WTC11 (cell line): ENCODE measurements around the gene FHIP2A.

ENCODE experiments used
- ELF4 ChIP-seq: sonication (generic); formaldehyde crosslinking; IDR thresholded peaks from 2 replicates; pipeline ENCODE4 v1.8.1; 2022; ENCODE audit warnings: low read depth, mild to moderate bottlenecking, moderate library complexity, missing genetic modification reagents
- FOXP1 ChIP-seq: sonication (generic); formaldehyde crosslinking; IDR thresholded peaks from 2 replicates; pipeline ENCODE4 v1.8.0; 2022; ENCODE audit warnings: missing genetic modification reagents, mild to moderate bottlenecking, moderate library complexity, borderline replicate concordance
- GABPB1 ChIP-seq: sonication (generic); formaldehyde crosslinking; IDR thresholded peaks from 2 replicates; pipeline ENCODE4 v1.8.1; 2023; ENCODE audit warnings: mild to moderate bottlenecking, missing genetic modification reagents
- PREB ChIP-seq: sonication (generic); formaldehyde crosslinking; IDR thresholded peaks from 2 replicates; pipeline ENCODE4 v1.8.1; 2022; ENCODE audit warnings: mild to moderate bottlenecking, missing genetic modification reagents, moderate library complexity, borderline replicate concordance
- TCF7 ChIP-seq: sonication (generic); formaldehyde crosslinking; IDR thresholded peaks from 2 replicates; pipeline ENCODE4 v1.8.0; 2022; ENCODE audit warnings: mild to moderate bottlenecking, low read depth, missing genetic modification reagents, moderate library complexity
- TF ChIP-seq, protein P1 (sequence below): sonication (generic); formaldehyde crosslinking; conservative IDR thresholded peaks from 2 replicates; pipeline ENCODE4 v1.8.1; 2022; ENCODE audit warnings: mild to moderate bottlenecking, missing genetic modification reagents
- TF ChIP-seq, protein P2 (sequence below): fragments of 200-600 bp; IDR thresholded peaks from 2 replicates; pipeline ENCODE4 v1.8.0; 2022; ENCODE audit warnings: antibody characterized with exemption

DNA sequence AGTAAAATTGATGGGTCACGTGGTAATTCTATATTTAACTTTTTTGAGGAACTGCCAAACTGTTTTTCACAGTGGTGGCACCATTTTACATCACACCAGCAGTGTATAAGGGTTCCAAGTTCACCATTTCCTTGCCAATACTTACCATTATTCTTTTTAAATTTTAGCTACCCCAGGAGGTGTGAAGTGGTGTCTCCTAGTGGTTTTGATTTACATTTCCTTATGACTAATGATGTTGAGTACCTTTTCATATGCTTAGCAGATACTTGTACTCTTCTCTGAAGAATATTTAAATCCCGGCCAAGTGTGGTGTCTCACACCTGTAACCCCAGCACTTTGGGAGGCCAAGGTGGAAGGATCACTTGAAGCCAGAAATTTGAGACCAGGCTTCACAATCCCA, 28.5 kb downstream of the FHIP2A start:
- TF ChIP-seq, protein P1, sequence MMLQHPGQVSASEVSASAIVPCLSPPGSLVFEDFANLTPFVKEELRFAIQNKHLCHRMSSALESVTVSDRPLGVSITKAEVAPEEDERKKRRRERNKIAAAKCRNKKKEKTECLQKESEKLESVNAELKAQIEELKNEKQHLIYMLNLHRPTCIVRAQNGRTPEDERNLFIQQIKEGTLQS, result no peak
- TF ChIP-seq, protein P2, sequence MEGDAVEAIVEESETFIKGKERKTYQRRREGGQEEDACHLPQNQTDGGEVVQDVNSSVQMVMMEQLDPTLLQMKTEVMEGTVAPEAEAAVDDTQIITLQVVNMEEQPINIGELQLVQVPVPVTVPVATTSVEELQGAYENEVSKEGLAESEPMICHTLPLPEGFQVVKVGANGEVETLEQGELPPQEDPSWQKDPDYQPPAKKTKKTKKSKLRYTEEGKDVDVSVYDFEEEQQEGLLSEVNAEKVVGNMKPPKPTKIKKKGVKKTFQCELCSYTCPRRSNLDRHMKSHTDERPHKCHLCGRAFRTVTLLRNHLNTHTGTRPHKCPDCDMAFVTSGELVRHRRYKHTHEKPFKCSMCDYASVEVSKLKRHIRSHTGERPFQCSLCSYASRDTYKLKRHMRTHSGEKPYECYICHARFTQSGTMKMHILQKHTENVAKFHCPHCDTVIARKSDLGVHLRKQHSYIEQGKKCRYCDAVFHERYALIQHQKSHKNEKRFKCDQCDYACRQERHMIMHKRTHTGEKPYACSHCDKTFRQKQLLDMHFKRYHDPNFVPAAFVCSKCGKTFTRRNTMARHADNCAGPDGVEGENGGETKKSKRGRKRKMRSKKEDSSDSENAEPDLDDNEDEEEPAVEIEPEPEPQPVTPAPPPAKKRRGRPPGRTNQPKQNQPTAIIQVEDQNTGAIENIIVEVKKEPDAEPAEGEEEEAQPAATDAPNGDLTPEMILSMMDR, result no peak
- TF ChIP-seq GABPB1 (CRISPR knock-in tag) (no peak), PREB (CRISPR knock-in tag) (no peak), ELF4 (CRISPR knock-in tag) (no peak), FOXP1 (CRISPR knock-in tag) (no peak), TCF7 (CRISPR knock-in tag) (no peak)
